ENCODE measurements around the gene CPSF4. TPM values are rescaled to one million over a fixed set of nuclear protein-coding genes. Genes with fewer than 3 reads are reported as not detected.
A peak's percentile ranks its signal among the peaks of the same experiment; 100 is the strongest.
"Not testable (repeated sequence)": the region's sequence is repeated elsewhere in the genome, so short reads cannot be mapped to it uniquely, and the experiment has no call there.

CPSF4 gene
- polyA plus RNA-seq, 4 donors = 30.3 to 31.5 (median 30.5) TPM

GRCh38 chr7:99407872-99408378 is 30.8 kb upstream of the CPSF4 start:
- peak in 1 of 4 donors; percentile 16 for DNase-seq (ENCODE audit: low read depth in 4 of 4, low spot score in 3 of 4)

- DNase-seq (ENCODE audit: low read depth in 4 of 4, low spot score in 3 of 4) = peak; percentile 86 to 98 (median 88)
Observed at GRCh38 chr7:99408379-99409191, 30.2 kb upstream of the CPSF4 start, which contains the start of the genes BUD31 and PDAP1. Gene BUD31, plus strand, starts transcription at chr7:99408969. Its CDS starts 2,124 bp downstream, at chr7:99411093. Gene PDAP1, minus strand, starts transcription at chr7:99408597. Its CDS starts 49 bp downstream, at chr7:99408548.

- DNase-seq (ENCODE audit: low read depth in 4 of 4, low spot score in 3 of 4) = no peak
Observed at GRCh38 chr7:99409192-99409572, 29.6 kb upstream of the CPSF4 start.

GRCh38 chr7:99409806-99410205 is 28.9 kb upstream of the CPSF4 start:
- no peak for DNase-seq (ENCODE audit: low read depth in 4 of 4, low spot score in 3 of 4)

- no peak for DNase-seq (ENCODE audit: low read depth in 4 of 4, low spot score in 3 of 4)
Observed at GRCh38 chr7:99410635-99411034, 28.1 kb upstream of the CPSF4 start.

- DNase-seq (ENCODE audit: low read depth in 4 of 4, low spot score in 3 of 4) = not testable (repeated sequence)
Observed at GRCh38 chr7:99415513-99416127, 23.1 kb upstream of the CPSF4 start.

- no peak for DNase-seq (ENCODE audit: low read depth in 4 of 4, low spot score in 3 of 4)
Observed at GRCh38 chr7:99418260-99418659, 20.5 kb upstream of the CPSF4 start.

GRCh38 chr7:99419323-99420021 is 19.3 kb upstream of the CPSF4 start:
- no peak for DNase-seq (ENCODE audit: low read depth in 4 of 4, low spot score in 3 of 4)

GRCh38 chr7:99420213-99420612 is 18.5 kb upstream of the CPSF4 start:
- no peak for DNase-seq (ENCODE audit: low read depth in 4 of 4, low spot score in 3 of 4)

GRCh38 chr7:99420986-99421385 is 17.8 kb upstream of the CPSF4 start:
- no peak for DNase-seq (ENCODE audit: low read depth in 4 of 4, low spot score in 3 of 4)

- no peak for DNase-seq (ENCODE audit: low read depth in 4 of 4, low spot score in 3 of 4)
Observed at GRCh38 chr7:99422186-99422585, 16.6 kb upstream of the CPSF4 start.

- no peak for DNase-seq (ENCODE audit: low read depth in 4 of 4, low spot score in 3 of 4)
Observed at GRCh38 chr7:99422625-99423024, 16.1 kb upstream of the CPSF4 start.

- no peak for DNase-seq (ENCODE audit: low read depth in 4 of 4, low spot score in 3 of 4)
Observed at GRCh38 chr7:99424932-99425730, 13.6 kb upstream of the CPSF4 start.

GRCh38 chr7:99428972-99429566 is 9.7 kb upstream of the CPSF4 start:
- no peak for DNase-seq (ENCODE audit: low read depth in 4 of 4, low spot score in 3 of 4)

GRCh38 chr7:99429756-99430155 is 9.0 kb upstream of the CPSF4 start:
- DNase-seq (ENCODE audit: low read depth in 4 of 4, low spot score in 3 of 4) = no peak

GRCh38 chr7:99431756-99432540 is 6.8 kb upstream of the CPSF4 start:
- DNase-seq (ENCODE audit: low read depth in 4 of 4, low spot score in 3 of 4) = not testable (repeated sequence)

- no peak for DNase-seq (ENCODE audit: low read depth in 4 of 4, low spot score in 3 of 4)
Observed at GRCh38 chr7:99433158-99433557, 5.6 kb upstream of the CPSF4 start.

- DNase-seq (ENCODE audit: low read depth in 4 of 4, low spot score in 3 of 4) = no peak
Observed at GRCh38 chr7:99437946-99438572, 684 bp upstream of the CPSF4 start.

- no peak for DNase-seq (ENCODE audit: low read depth in 4 of 4, low spot score in 3 of 4)
Observed at GRCh38 chr7:99440195-99440594, 1.5 kb downstream of the CPSF4 start.

Measured in right renal pelvis (tissue), 4 donors.